ENCODE data around the gene PCDHA1.
A peak's percentile ranks its signal among the peaks of the same experiment; 100 is the strongest.
"Not testable (repeated sequence)": the region's sequence is repeated elsewhere in the genome, so short reads cannot be mapped to it uniquely, and the experiment has no call there.

PCDHA1 gene

DNA sequence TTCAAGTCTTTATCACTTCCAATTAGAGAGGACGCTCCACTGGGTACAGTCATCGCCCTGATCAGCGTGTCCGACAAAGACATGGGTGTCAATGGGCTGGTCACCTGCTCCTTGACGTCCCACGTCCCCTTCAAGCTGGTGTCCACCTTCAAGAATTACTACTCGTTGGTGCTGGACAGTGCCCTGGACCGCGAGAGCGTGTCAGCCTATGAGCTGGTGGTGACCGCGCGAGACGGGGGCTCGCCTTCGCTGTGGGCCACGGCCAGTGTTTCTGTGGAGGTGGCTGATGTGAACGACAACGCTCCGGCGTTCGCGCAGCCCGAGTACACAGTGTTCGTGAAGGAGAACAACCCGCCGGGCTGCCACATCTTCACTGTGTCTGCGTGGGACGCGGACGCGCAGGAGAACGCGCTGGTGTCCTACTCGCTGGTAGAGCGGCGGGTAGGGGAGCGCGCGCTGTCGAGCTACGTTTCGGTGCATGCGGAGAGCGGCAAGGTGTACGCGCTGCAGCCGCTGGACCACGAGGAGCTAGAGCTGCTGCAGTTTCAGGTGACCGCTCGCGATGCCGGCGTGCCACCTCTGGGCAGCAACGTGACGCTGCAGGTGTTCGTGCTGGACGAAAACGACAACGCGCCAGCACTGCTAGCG, 22.4 kb downstream of the PCDHA1 start:
- DNase-seq (ENCODE audit: low spot score) = not testable (repeated sequence)

DNA sequence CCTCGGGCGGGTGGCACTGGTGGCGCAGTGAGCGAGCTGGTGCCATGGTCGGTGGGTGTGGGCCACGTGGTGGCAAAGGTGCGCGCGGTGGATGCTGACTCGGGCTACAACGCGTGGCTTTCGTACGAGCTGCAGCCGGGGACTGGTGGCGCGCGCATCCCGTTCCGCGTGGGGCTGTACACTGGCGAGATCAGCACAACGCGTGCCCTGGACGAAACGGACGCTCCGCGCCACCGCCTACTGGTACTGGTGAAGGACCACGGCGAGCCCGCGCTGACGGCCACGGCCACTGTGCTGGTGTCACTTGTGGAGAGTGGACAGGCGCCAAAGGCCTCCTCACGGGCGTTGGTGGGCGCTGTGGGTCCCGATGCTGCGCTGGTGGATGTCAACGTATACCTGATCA, 22.9 kb downstream of the PCDHA1 start:
- no peak for DNase-seq (ENCODE audit: low spot score)

DNA sequence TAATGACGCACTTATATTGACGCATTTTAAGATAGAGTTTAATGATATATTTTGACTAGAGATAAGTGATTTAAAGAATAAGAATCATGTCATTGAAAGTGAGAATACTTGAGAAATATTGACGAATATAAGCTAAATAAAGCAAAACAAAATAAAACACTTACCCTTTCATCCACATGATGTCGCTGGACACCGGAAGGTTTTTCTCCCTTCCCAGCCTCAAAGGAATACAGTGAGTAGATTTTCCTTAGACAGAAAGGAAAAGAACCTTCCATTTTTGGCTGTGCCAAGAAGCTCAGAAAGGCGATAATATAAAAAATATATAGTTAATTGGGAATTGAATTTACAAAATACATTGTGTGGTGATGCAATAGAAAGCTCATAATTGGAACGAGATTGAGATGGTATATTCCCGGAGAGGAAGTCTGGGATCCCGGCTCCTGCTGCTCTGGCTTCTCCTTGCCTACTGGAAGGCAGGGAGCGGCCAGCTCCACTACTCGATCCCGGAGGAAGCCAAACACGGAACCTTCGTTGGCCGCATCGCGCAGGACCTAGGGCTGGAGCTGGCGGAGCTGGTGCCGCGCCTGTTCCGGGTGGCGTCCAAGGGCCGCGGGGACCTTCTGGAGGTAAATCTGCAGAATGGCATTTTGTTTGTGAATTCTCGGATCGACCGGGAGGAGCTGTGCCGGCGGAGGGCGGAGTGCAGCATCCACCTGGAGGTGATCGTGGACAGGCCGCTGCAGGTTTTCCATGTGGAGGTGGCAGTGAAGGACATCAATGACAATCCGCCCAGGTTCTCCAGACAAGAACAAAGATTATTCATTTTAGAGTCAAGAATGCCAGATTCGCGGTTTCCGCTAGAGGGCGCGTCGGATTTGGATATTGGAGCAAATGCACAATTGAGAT, 35.7 kb downstream of the PCDHA1 start, which contains the start of gene PCDHA5:
Gene PCDHA5, plus strand, starts transcription at position 239 of the 906 bp plus-strand sequence.
- DNase-seq (ENCODE audit: low spot score) = peak; percentile 45

DNA sequence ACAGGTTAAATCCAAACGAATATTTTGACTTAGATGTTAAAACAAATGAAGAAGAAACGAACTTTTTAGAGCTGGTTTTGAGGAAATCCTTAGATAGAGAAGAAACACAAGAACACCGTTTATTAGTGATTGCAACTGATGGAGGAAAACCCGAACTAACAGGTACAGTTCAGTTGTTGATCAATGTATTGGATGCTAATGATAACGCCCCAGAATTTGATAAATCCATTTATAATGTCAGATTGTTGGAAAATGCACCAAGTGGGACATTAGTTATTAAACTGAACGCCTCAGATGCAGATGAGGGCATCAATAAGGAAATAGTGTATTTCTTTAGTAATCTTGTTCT, 36.3 kb downstream of the PCDHA1 start:
- no peak for DNase-seq (ENCODE audit: low spot score)

DNA sequence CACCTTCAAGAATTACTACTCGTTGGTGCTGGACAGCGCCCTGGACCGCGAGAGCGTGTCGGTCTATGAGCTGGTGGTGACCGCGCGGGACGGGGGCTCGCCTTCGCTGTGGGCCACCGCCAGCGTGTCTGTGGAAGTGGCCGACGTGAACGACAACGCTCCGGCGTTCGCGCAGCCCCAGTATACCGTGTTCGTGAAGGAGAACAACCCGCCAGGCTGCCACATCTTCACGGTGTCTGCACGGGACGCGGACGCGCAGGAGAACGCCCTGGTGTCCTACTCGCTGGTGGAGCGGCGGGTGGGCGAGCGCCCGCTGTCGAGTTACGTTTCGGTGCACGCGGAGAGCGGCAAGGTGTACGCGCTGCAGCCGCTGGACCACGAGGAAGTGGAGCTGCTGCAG, 37.0 kb downstream of the PCDHA1 start:
- not testable (repeated sequence) for DNase-seq (ENCODE audit: low spot score)

DNA sequence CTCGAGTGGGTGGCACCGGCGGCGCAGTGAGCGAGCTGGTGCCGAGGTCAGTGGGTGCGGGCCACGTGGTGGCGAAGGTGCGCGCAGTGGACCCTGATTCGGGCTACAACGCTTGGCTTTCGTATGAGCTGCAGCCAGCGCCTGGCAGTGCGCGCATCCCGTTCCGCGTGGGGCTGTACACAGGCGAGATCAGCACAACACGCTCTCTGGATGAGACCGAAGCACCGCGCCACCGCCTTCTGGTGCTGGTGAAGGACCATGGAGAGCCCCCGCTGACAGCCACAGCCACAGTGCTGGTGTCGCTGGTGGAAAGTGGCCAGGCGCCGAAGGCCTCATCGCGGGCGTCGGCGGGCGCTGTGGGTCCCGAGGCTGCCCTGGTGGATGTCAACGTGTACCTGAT, 37.5 kb downstream of the PCDHA1 start:
- no peak for DNase-seq (ENCODE audit: low spot score)

DNA sequence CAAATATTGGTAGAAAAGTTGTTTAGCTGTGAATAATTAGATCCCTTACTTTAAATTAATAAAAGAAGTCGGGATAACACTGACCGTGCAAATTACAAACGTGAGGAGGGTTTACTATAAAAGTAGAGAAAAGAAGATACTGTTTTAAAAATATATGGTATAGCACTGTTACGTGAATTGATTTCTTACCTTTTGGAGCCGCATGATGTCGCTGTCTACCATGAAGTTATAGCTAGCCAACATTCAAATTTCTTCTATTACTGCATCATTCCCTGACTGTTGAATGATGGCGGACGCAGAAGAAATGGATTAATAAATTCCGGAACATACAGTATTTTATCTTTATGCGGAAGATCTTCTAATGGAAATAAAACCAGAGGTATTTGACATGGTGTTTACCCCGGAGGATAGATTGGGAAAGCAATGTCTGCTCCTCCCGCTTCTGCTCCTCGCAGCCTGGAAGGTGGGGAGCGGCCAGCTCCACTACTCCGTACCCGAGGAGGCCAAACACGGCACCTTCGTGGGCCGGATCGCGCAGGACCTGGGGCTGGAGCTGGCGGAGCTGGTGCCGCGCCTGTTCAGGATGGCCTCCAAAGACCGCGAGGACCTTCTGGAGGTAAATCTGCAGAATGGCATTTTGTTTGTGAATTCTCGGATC, 41.9 kb downstream of the PCDHA1 start, which contains the start of gene PCDHA6:
Gene PCDHA6, plus strand, starts transcription at position 257 of the 658 bp plus-strand sequence. Its CDS starts 132 bp downstream, at position 389.
- peak; percentile 23 for DNase-seq (ENCODE audit: low spot score)

DNA sequence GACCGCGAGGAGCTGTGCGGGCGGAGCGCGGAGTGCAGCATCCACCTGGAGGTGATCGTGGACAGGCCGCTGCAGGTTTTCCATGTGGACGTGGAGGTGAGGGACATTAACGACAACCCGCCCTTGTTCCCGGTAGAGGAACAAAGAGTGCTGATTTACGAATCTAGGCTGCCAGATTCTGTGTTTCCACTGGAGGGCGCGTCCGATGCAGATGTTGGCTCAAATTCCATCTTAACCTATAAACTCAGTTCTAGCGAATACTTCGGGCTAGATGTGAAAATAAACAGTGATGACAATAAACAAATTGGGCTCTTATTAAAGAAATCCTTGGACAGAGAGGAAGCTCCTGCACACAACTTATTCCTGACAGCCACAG, 42.4 kb downstream of the PCDHA1 start:
- peak; percentile 12 for DNase-seq (ENCODE audit: low spot score)

DNA sequence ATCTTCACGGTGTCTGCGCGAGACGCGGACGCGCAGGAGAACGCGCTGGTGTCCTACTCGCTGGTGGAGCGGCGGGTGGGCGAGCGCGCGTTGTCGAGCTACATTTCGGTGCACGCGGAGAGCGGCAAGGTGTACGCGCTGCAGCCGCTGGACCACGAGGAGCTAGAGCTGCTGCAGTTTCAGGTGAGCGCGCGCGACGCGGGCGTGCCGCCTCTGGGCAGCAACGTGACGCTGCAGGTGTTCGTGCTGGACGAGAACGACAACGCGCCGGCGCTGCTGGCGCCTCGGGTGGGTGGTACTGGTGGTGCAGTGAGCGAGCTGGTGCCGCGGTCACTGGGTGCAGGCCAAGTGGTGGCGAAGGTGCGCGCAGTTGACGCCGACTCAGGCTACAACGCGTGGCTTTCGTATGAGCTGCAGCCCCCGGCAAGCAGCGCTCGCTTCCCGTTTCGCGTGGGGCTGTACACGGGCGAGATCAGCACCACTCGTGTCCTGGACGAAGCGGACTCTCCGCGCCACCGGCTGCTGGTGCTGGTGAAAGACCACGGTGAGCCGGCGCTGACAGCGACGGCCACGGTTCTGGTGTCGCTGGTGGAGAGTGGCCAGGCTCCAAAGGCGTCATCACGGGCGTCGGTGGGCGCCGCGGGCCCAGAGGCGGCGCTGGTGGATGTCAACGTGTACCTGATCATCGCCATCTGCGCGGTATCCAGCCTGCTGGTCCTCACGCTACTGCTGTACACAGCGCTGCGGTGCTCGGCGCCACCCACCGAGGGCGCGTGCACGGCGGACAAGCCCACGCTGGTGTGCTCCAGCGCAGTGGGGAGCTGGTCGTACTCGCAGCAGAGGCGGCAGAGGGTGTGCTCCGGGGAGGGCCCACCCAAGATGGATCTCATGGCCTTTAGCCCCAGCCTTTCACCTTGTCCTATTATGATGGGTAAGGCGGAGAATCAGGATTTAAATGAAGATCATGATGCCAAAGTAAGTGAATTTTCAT, 43.9 kb downstream of the PCDHA1 start:
- not testable (repeated sequence) for DNase-seq (ENCODE audit: low spot score)

DNA sequence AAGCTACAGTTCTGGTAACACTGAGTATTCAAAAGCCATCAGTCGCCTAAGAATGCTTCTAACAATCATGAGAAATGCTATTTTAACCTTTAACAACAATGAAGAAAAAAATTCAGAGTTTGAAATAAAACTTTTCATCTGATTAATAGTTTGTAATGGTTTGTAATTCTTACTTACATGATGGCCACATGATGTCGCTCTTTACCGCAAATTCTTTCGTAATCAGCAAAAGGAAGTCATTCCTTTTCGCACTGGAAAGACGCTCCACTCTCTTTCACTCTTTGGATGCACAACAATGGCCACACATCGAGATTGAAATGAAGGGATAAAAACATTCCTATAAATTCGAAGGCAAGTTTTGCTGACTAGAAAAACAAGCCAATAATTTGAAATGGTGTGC, 48.1 kb downstream of the PCDHA1 start, which contains the start of gene PCDHA7:
Gene PCDHA7, plus strand, starts transcription at position 277 of the 400 bp plus-strand sequence. Its CDS starts 115 bp downstream, at position 392.
- peak; percentile 28 for DNase-seq (ENCODE audit: low spot score)

DNA sequence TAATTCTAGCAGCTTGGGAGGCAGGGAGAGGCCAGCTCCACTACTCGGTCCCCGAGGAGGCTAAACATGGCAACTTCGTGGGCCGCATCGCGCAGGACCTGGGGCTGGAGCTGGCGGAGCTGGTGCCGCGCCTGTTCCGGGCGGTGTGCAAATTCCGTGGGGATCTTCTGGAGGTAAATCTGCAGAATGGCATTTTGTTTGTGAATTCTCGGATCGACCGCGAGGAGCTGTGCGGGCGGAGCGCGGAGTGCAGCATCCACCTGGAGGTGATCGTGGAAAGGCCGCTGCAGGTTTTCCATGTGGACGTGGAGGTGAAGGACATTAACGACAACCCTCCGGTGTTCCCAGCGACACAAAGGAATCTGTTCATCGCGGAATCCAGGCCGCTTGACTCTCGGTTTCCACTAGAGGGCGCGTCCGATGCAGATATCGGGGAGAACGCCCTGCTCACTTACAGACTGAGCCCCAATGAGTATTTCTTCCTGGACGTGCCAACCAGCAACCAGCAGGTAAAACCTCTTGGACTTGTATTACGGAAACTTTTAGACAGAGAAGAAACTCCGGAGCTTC, 48.6 kb downstream of the PCDHA1 start:
- DNase-seq (ENCODE audit: low spot score) = not testable (repeated sequence)

DNA sequence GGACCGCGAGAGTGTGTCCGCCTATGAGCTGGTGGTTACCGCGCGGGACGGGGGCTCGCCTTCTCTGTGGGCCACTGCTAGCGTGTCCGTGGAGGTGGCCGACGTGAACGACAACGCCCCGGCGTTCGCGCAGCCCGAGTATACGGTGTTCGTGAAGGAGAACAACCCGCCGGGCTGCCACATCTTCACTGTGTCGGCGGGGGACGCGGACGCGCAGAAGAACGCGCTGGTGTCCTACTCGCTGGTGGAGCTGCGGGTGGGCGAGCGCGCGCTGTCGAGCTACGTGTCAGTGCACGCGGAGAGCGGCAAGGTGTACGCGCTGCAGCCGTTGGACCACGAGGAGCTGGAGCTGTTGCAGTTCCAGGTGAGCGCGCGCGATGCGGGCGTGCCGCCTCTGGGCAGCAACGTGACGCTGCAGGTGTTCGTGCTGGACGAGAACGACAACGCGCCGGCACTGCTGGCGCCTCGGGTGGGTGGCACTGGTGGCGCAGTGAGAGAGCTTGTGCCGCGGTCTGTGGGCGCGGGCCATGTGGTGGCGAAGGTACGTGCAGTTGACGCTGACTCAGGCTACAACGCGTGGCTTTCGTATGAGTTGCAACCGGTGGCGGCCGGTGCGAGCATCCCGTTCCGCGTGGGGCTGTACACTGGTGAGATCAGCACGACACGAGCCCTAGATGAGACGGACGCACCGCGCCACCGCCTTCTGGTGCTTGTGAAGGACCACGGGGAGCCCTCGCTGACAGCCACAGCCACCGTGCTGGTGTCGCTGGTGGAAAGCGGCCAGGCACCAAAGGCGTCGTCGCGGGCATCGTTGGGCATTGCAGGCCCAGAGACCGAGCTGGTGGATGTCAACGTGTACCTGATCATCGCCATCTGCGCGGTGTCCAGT, 49.9 kb downstream of the PCDHA1 start:
- DNase-seq (ENCODE audit: low spot score) = no peak

DNA sequence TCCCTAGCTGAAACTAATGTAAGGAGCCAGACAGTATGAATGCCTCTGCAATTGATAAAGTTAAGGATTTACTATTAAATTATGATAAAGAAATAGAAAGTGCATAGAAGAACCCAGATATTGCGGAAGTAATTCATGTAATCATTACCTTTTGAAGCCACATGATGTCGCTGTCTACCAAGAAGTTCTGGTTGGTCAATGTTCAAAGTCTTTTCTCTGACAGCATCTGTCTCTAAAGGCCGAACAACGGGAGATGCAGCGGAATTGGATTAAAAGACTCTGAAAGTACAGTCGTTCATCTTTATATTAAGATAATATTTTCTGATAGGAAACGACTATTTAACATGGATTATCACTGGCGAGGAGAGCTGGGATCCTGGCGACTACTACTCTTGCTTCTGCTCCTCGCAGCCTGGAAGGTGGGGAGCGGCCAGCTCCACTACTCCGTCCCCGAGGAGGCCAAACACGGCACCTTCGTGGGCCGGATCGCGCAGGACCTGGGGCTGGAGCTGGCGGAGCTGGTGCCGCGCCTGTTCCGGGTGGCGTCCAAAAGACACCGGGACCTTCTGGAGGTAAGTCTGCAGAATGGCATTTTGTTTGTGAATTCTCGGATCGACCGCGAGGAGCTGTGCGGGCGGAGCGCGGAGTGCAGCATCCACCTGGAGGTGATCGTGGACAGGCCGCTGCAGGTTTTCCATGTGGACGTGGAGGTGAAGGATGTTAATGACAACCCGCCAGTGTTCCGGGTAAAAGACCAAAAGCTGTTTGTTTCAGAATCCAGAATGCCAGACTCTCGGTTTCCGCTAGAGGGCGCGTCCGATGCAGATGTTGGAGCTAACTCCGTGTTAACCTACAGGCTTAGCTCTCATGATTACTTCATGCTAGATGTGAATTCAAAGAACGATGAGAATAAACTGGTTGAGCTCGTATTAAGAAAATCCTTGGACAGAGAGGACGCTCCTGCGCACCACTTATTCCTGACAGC, 55.3 kb downstream of the PCDHA1 start, which contains the start of gene PCDHA8:
Gene PCDHA8, plus strand, starts transcription at position 210 of the 985 bp plus-strand sequence. Its CDS starts 135 bp downstream, at position 345.
- DNase-seq (ENCODE audit: low spot score) = peak; percentile 17

DNA sequence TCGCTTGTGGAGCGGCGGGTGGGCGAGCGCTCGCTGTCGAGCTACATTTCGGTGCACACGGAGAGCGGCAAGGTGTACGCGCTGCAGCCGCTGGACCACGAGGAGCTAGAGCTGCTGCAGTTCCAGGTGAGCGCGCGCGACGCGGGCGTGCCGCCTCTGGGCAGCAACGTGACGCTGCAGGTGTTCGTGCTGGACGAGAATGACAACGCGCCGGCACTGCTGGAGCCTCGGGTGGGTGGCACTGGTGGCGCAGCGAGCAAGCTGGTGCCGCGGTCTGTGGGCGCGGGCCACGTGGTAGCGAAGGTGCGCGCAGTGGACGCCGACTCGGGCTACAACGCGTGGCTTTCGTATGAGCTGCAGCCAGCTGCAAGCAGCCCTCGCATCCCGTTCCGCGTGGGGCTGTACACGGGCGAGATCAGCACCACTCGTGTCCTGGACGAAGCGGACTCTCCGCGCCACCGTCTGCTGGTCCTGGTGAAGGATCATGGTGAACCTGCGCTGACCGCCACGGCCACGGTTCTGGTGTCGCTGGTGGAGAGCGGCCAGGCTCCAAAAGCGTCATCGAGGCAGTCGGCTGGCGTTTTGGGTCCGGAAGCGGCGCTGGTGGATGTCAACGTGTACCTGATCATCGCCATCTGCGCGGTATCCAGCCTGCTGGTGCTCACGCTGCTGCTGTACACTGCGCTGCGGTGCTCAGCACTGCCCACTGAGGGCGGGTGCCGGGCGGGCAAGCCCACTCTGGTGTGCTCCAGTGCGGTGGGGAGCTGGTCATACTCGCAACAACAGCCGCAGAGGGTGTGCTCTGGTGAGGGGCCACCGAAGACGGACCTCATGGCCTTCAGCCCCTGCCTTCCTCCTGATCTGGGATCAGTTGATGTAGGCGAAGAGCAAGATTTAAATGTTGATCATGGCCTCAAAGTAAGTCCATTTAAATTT, 57.1 kb downstream of the PCDHA1 start:
- no peak for DNase-seq (ENCODE audit: low spot score)

DNA sequence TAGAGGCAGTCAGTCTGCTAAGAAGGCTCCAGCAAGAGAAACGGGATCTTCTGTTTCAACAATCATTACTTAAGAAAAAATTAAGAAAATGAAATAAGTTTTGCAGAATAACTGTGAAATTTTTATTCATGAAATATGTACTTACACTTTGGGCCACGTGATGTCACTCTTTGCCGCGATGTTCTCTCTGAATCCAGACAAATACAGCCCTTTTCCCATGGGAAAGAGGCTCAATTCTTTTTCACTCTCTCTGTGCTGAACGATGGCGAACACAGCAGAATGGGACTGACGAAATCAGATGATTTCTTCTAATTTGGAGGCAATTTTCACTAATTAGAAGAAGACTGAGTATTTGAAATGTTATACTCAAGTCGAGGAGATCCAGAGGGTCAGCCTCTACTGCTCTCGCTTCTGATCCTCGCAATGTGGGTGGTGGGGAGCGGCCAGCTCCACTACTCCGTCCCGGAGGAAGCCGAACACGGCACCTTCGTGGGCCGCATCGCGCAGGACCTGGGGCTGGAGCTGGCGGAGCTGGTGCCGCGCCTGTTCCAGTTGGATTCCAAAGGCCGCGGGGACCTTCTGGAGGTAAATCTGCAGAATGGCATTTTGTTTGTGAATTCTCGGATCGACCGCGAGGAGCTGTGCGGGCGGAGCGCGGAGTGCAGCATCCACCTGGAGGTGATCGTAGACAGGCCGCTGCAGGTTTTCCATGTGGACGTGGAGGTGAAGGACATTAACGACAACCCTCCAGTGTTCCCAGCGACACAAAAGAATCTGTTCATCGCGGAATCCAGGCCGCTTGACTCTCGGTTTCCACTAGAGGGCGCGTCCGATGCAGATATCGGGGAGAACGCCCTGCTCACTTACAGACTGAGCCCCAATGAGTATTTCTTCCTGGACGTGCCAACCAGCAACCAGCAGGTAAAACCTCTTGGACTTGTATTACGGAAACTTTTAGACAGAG, 62.5 kb downstream of the PCDHA1 start, which contains the start of gene PCDHA9:
Gene PCDHA9, plus strand, starts transcription at position 244 of the 964 bp plus-strand sequence. Its CDS starts 114 bp downstream, at position 358.
- DNase-seq (ENCODE audit: low spot score) = not testable (repeated sequence)

Data from kidney tubule cell (primary cell).